DND-41 (cell line): ENCODE measurements around the gene GNB5.

Experiments used
- ATAC-seq: fragments of 200-7000 bp; cut with Tn5 transposase; 3 replicates; pipeline ENCODE4 v1.9.1; 2021; ENCODE audit warnings: low read depth; ENCODE audit not compliant: insufficient read depth
- DNase-seq: peaks from one replicate; pipeline ENCODE4 v3.0.0-alpha.2; 2020
- H2AFZ ChIP-seq: 2 replicates; pipeline ENCODE4 v1.6.0; 2012; ENCODE audit warnings: low read depth, low read length
- H3K27ac ChIP-seq: 2 replicates; pipeline ENCODE4 v1.5.1; 2012; ENCODE audit warnings: low read length, inconsistent platforms
- H3K27me3 ChIP-seq: fragments of 200-600 bp; sonication (generic); 2 replicates; pipeline ENCODE4 v1.6.0; 2012; ENCODE audit warnings: low read length, mild to moderate bottlenecking, inconsistent platforms; ENCODE audit not compliant: insufficient read depth, poor library complexity
- H3K36me3 ChIP-seq: 2 replicates; pipeline ENCODE4 v1.5.1; 2012; ENCODE audit warnings: low read length, inconsistent platforms; ENCODE audit not compliant: insufficient read depth
- H3K4me1 ChIP-seq: 2 replicates; pipeline ENCODE4 v1.5.1; 2012; ENCODE audit warnings: mild to moderate bottlenecking, low read length; ENCODE audit not compliant: insufficient read depth
- H3K4me2 ChIP-seq: 2 replicates; pipeline ENCODE4 v1.6.0; 2012; ENCODE audit warnings: mild to moderate bottlenecking, moderate library complexity, low read length, inconsistent platforms; ENCODE audit not compliant: insufficient read depth
- H3K4me3 ChIP-seq, 2 experiments: fragments of 200-600 bp in 1 of 2; shearing (Covaris generic) in 1 of 2; 2 replicates each; pipeline ENCODE4 v1.5.1; 2012 to 2016; ENCODE audit warnings: inconsistent platforms in 2 of 2, low read length in 2 of 2, mild to moderate bottlenecking in 2 of 2, low read depth in 1 of 2, moderate library complexity in 1 of 2
- H3K79me2 ChIP-seq: 2 replicates; pipeline ENCODE4 v1.6.0; 2012; ENCODE audit warnings: low read length, inconsistent platforms; ENCODE audit not compliant: insufficient read depth
- H3K9ac ChIP-seq: 2 replicates; pipeline ENCODE4 v1.6.0; 2012; ENCODE audit warnings: low read depth, mild to moderate bottlenecking, inconsistent platforms, low read length, moderate library complexity
- H3K9me3 ChIP-seq: 2 replicates; pipeline ENCODE4 v1.5.1; 2012; ENCODE audit warnings: low read length, moderate library complexity, mild to moderate bottlenecking, inconsistent platforms; ENCODE audit not compliant: insufficient read depth, severe bottlenecking
- H4K20me1 ChIP-seq: 2 replicates; pipeline ENCODE4 v1.6.0; 2012; ENCODE audit warnings: low read length; ENCODE audit not compliant: insufficient read depth
- EZH2 ChIP-seq: IDR thresholded peaks from 3 replicates; pipeline ENCODE4 v1.6.1; 2012; ENCODE audit warnings: borderline replicate concordance, low read depth, mild to moderate bottlenecking, moderate library complexity, low read length, inconsistent platforms; ENCODE audit not compliant: severe bottlenecking
- TF ChIP-seq, protein P1 (sequence below): IDR thresholded peaks from 2 replicates; pipeline ENCODE4 v1.5.1; 2012; ENCODE audit warnings: borderline replicate concordance, low read length, moderate library complexity, mild to moderate bottlenecking; ENCODE audit not compliant: poor library complexity, severe bottlenecking; ENCODE audit errors: extremely low read depth

GNB5 gene

DNA sequence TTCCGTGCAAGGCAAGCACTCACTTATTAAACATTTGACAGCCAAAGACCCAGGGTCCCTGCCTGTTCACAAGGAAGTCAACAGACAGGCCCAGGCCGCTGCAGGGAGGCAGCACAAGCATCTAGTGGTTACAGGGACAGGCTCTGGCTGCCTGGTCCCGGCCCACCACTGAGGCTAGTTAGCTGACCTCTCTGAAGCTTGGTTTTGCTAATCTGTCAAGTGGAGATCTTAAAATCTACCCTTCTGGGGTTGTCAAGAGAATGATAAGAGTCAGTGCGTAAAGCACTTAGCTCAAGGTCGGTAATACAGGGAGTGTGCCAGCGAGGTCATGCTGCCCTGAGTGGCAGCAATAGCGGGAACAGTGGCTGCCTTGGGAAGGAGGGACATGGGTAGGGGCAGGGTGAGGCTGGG is 6.0 kb downstream of the GNB5 start:
- H3K27ac ChIP-seq = no peak overlapping the region
- TF ChIP-seq, protein P1, sequence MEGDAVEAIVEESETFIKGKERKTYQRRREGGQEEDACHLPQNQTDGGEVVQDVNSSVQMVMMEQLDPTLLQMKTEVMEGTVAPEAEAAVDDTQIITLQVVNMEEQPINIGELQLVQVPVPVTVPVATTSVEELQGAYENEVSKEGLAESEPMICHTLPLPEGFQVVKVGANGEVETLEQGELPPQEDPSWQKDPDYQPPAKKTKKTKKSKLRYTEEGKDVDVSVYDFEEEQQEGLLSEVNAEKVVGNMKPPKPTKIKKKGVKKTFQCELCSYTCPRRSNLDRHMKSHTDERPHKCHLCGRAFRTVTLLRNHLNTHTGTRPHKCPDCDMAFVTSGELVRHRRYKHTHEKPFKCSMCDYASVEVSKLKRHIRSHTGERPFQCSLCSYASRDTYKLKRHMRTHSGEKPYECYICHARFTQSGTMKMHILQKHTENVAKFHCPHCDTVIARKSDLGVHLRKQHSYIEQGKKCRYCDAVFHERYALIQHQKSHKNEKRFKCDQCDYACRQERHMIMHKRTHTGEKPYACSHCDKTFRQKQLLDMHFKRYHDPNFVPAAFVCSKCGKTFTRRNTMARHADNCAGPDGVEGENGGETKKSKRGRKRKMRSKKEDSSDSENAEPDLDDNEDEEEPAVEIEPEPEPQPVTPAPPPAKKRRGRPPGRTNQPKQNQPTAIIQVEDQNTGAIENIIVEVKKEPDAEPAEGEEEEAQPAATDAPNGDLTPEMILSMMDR = no peak
- TF ChIP-seq EZH2 = no peak
- H3K4me2 ChIP-seq = no peak overlapping the region
- no peaks in the 10 kb centered on the region for H3K79me2 ChIP-seq
- DNase-seq (no peak), ATAC-seq (no peak)
- no peaks in the 10 kb centered on the region for H4K20me1 ChIP-seq
- no peaks in the 10 kb centered on the region for H3K9me3 ChIP-seq
- no peak overlapping the region for H2AFZ ChIP-seq
- no peaks in the 10 kb centered on the region for H3K27me3 ChIP-seq
- H3K9ac ChIP-seq = no peak overlapping the region
- H3K4me1 ChIP-seq = peaks cover 6% of the 10 kb centered on the region
- no peaks in the 10 kb centered on the region for H3K36me3 ChIP-seq
- H3K4me3 ChIP-seq = no peak overlapping the region

DNA sequence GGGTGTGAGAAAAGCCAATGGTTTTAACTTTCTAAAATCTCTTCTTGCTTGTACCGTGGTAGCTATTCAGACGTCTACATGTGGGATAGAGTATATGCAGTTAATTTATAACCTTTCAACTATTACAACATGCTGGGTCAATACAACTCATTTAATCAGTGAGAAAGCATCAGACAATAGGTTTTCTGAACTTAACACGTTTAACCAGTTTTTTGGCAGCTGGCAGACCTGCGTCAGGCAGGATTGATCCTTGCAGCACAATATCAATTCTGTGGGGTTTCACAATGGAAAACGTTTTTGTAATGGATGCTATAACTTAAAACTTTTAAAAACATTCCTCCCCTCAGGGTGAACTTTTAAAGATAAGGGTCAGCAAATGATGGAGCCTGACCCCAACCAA is 6.5 kb downstream of the GNB5 start:
- ATAC-seq (no peak), DNase-seq (no peak)
- no peak for TF ChIP-seq EZH2
- TF ChIP-seq, protein P1 = no peak
- no peak overlapping the region for H3K4me3 ChIP-seq
- H3K9me3 ChIP-seq = no peaks in the 10 kb centered on the region
- no peak overlapping the region for H2AFZ ChIP-seq
- H3K79me2 ChIP-seq = no peaks in the 10 kb centered on the region
- no peak overlapping the region for H3K4me2 ChIP-seq
- peaks cover 10% of the 10 kb centered on the region for H3K4me1 ChIP-seq
- no peak overlapping the region for H3K9ac ChIP-seq
- H3K27me3 ChIP-seq = no peaks in the 10 kb centered on the region
- H4K20me1 ChIP-seq = no peaks in the 10 kb centered on the region
- H3K36me3 ChIP-seq = no peaks in the 10 kb centered on the region
- H3K27ac ChIP-seq = no peak overlapping the region

GRCh38 chr15:52183562-52184173 is 7.5 kb downstream of the GNB5 start:
- peaks cover 17% of the 10 kb centered on the region for H3K4me1 ChIP-seq

More at GRCh38 chr15:52183562-52184173, 7.5 kb downstream of the GNB5 start:
- Histone ChIP-seq H3K27me3 (no peaks in the 10 kb centered on the region), H4K20me1 (no peaks in the 10 kb centered on the region), H3K27ac (no peak overlapping the region), H3K4me2 (no peak overlapping the region), H2AFZ (no peak overlapping the region), H3K36me3 (no peaks in the 10 kb centered on the region), H3K79me2 (0 out of 2 replicates have a peak, but pooled peaks cover under 1% of the 10 kb centered on the region), H3K9ac (no peak overlapping the region), H3K9me3 (no peaks in the 10 kb centered on the region), H3K4me3 (no peak overlapping the region)
- ATAC-seq (no peak), DNase-seq (no peak)
- TF ChIP-seq EZH2 = no peak
- TF ChIP-seq, protein P1 = peak; percentile 43
